Amygdala (tissue), 56 donors: Measurements from ENCODE around the gene GRM8.

ENCODE experiments used
- DNase-seq, 56 donors: peaks; one replicate each; lab custom pipeline; 2025; lab: John Stamatoyannopoulos, UW

The GRM8 gene

DNA sequence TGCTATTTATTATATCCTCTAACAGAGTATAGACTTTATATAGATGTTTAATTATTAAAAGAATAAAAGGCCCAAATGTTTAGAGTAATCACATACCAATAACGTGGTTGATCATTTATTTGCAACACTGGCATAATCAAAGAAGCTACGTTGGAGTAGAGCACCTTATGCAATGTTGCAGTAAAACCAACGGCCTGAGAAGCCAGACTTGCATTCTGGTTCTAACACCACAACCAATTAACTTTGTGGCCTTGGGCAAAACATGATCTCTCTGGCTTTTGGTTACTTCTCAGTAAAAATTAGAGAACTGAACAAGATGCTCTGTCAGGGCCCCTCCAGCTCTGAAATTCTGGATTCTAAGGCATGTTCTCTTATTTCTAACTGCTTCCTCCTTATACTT is 476.2 kb downstream of the GRM8 start:
- no peak for DNase-seq

DNA sequence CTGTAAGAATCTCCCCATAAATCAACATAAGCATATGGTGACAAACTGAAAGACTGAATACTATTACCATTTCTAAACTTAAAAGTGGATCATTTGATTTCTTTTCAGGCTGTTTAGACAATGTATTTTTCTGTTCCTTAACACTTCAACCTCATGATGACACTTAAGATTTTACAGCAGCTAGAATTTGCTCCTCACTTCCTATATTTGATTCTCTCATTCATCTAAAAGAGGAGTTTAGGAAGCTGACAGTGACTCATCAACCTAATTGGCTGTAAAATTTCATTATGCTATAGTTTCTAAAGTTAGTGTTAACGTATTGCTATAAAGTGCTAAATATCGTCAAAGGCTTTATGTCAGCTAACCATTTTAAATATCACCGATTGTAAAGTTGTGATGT is 478.7 kb downstream of the GRM8 start:
- DNase-seq: no peak

DNA sequence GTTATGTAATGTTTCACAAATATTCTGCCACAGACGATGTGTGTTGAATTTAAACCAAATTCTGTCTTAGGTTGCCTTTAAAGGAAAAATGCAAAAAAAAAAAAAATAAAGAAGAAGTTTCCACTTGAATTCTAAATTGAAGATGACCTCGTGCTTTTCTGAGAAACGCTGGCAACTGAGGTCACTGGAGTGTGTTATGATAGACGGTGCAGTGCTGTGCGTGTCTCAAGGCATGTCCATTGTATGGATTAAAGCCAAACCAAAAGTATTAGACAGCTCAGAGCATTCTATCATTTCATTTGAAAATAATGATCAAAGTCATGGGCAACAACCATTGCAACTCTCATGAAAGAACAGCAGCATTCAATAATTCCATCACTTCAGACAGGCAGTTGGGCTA is 483.9 kb downstream of the GRM8 start:
- DNase-seq: no peak

DNA sequence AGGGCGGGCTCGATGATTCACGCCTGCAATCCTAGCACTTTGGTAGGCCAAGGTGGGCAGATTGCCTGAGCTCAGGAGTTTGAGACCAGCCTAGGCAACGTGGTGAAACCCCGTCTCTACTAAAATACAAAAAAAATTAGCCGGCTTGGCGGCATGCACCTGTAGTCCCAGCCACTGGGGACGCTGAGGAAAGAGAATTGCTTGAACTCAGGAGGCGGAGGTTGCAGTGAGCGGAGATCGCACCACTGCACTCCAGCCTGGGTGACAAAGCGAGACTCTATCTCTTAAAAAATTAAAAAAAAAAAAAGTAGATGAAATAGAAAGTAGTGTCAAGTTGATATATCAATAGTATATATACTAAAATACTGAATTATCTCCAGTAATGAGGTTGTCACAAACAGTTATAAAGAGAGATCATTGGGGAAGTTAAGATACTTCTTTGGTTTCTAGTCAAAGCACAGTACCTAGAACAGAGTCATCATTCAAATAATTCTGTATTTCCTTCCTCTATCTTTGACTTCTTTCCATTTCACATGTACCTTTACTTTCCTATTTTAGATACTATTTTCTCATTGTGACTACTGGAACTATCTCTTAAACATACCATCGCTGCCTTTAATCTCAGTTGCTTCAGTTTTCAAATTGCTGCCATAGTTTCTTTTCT is 491.7 kb downstream of the GRM8 start:
- DNase-seq: no peak

DNA sequence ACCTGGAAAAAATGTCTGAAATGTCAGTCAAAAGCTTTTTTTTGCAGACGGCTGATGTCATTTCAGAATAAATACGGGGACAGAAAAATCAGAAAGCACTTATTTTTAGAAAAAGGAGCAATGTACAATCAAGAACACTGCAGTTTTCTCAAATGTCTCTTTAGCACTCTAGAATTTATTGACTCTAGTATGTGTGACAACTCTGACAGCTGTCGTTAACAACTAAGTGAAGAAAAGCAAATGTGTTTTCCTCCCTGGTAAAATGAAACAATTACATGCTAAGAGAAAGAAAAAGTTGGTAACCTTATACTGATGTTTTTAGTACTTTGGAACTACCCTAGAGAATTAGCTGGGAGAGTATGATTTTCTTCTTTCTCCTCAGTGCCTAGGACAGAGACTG is 497.4 kb downstream of the GRM8 start:
- no peak for DNase-seq

DNA sequence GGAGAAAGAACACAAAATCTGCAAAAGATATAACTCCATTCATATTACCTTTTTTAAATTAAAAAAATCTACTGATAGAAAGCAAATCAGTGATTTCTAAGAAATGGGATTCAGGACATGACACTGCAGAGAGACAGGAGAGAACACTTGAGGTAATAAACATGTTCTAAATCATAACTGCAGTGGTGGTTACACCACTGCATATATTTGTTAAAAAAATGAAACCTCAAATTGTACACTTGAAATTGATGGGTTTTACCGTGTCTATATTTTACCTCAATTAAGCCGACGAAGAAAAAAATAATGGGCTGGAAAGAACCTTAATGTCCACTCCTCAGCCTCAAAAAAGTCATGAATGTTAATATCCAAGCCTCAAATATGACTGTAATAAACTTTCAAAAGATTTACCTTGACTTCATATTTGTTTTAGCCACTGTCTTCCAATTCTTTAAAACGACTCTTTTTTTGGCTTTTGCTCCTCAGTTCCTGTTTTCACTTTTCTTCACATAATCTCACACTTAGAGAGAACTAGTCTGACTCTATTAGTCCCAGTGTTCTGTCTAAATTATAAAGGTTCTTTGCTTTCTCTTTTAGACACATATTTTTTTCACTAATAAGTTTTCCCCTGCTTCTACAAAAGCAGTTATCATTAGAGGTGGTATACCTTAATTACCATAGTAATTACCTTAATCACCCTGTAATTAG is 502.4 kb downstream of the GRM8 start:
- DNase-seq: no peak

DNA sequence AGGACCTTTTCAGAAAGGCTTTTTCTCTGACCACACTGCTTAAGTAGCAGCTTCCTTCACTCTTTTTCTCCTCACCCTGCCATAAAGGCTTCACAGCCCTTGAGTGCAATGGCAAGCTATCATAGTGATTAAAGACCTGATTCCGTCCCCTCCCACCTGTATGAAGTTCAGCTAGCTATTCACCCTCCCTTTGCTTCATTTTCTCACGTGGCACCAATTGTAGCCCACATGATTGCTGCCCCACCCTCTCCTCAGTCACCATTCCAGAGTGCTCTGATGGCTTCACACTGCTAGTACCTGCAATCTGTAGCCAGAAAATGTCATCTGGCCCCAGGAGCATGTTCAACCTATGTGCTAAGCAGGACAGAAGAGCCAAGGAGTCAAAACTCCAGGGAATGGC is 523.8 kb downstream of the GRM8 start:
- no peak for DNase-seq

DNA sequence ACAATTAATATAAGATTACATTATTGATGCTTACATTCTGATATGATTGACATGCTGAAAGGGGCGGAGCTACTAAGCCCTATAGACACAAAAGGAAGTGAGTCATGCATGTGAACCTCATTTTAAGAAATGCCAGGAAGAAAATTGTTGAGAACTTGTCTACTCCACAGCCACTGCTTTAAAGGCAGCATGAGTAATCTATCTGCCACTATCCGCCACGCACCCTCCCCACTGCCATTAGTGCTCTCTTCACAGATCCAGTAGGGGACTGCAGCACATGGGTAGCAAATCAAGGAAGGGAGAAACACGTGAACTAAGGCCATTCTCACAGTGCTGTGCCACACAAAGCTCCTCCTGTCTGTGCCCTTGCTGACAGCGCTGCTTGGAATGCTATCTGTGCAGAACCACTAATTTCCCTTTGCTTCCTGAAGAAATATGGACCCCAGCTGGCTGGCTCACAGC is 524.8 kb downstream of the GRM8 start:
- no peak for DNase-seq

DNA sequence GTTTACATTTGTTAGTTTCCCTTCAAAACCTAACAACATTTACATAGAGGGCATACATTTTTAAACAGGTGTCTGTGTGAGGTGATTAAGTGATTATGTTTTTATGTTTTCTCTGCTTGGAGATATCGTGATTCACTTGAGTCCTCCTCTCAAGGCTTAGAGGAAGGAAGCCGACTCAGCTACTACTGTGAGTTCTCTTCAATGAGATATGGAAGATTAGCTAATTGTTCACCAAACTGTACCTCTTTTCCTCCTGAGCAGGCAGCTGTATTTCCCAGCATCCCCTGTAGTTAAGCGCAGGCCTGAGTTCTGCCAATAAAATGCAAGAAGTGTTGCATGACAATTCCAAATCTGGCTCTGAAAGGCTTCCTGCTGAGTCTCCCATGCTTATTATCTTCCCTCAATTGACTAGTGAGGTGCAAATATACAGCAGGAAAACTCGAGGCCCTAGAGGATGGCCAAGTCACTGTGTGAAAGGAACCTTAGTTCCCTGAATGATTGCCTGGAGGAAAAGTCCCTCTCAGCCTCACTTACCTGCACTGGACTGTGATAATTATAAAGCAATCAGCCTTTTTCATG is 528.7 kb downstream of the GRM8 start:
- DNase-seq: no peak

DNA sequence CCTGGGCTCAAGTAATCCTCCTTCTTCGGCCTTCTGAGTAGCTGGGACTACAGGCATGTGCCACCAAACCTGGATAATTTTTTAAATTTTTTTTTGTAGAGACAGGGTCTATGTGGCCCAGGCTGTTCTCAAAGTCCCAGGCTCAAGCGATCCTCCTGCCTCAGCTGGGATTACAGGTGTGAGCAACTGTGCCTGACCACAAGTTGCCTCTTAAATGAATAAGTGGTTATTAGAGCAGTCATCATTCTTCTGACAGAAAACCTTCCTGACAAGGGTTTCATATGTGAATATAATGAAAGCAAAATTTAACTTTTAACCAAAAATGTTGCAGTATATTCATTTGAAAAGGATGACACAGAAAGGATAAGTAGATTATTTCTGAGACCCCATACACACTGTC is 532.5 kb downstream of the GRM8 start:
- DNase-seq: no peak

DNA sequence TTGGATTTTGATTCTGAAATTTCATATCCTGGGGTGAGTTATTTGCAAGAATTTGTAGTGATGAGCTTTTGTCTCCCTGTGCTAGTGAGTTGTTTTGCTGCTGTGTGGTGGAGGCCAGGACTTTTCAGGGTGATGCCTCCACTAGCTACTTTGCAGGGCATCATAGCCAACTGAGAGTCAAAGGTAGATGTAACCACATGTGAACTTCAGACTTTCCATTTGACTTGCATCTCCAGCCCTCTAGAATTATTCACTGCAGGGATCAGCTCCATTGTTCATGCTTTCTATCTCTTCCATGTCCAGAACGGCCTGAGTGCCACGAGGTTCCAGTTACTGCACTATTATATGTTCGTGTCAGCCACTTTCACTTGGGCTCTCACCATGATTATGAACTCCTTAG is 534.3 kb downstream of the GRM8 start:
- DNase-seq: no peak

DNA sequence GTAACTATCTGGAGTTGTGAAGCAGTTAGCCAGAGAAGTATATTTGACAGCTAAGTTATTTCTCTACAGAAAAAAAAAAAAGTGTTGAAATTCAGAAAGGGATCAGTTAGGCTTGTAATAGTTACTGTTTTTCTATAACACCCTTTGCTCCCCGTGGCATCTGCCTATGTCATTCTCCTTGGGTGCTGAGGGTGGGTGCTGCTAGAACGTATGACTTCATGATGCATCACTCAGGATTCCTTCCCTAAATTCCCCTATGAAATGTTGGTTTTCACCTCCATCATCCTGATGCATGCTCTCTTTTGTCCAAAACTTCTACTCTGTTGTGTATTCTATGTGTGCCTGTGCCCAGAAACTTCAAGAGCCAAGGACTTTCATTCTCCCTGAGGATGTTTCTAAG is 536.4 kb downstream of the GRM8 start:
- DNase-seq: no peak

DNA sequence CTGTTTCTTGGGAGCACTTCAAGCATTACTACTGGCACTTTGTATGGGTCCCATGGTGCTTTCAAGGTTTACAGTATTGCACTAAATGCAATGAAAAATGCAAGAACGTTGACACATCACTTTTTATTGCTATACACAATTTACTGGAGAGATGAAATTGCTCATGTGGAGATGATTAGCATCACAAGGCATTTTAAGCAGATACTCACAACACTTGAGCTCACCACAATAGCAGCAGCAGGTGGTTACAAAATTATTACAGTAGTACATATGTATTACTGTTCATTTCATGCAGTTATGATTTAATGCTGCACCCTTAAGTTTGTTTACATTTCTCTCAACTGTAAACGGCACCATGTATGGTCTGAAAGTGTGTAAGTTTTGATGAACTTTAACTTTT is 537.7 kb downstream of the GRM8 start:
- DNase-seq: no peak

DNA sequence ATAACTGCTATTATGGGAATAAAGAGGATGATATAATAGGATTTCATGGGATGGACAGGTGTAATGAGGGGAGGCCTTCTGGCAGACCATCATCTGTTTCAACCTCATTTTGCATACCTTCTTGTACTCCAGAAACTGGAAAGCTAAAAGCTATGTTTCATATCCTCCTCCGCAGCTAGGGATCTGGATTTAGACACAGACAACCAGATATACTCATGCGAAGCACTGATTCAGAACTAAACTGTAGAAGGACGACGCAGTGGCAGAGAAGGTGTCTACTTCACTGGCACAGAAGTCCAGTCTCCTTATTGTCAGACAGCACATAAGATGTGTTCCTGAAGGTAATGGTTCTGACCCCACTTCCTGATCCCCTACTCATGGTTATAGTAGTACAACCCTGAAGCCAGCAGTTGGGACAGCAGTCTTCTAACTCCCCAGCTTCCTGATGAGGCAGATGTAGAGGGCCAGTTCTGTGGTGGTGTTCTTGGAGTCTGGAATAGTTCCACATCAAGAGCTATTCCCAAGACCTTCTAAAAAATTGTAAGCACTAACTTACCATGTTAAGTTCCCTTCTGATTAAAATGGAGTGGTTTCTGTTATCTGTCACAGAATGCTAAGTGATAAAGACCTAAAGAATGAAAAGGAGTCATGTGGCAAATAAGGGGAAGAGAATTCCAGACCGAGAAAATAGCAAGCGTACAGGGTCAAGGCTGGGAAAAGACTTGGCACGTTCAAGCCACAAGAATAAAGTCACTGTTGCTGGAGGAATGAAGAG is 550.3 kb downstream of the GRM8 start:
- peak in 1 of 56 donors; percentile 10 for DNase-seq

DNA sequence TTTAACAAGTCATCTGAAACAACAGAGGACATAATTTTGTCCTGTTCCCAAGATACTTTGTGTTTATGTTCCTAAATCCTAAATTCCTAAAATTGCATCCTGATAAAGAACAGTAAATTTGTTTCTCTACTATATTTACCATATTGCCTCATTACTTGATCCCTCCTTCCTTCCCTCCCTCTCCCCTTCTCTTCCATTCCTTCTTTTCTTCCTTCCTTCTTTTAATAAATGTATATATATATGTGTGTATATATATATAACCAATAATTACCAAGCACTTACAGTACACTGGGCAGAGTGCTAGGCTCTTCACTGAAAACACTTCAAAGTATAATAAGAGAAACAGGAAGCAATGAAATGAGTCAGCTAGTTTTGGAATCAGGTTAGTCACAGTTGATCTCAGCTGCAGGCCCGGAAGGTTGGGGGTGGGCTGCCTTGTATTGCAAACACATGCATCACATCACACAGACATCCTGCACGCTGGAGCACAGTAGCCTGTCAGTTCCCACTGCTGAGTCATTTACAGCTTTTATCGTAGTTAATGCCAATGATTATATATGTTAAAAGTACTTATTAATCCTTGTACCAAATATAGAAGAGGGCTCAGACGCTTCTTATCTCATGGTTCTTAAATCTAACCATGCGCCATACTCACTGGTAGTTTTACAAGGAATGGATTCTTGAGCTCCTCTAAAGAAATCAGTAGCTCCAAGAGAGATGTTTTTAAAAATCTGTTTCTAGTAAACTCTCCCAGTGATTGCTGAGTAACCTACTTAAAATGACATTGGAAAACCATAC is 551.7 kb downstream of the GRM8 start:
- DNase-seq: peak in 12 of 56 donors; percentile 6 to 52 (median 18)

DNA sequence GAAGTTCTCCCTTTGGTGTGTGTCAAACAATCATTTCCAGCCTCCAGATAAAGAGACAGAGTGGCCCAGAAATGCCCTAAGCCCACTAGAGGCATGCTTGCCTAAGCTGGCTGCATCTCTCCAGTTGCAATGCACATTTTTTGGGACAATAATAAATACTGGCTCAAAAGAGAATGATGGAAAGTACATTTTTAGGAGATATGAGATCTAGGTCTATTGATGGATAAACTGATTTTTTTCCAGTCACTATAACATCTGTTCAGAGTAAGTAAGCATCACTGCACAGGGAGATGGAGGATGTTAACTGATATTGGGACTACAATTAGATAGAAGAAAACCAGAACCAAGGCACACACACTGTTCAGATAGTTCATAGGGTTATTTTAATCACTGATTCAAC is 553.0 kb downstream of the GRM8 start:
- no peak for DNase-seq

DNA sequence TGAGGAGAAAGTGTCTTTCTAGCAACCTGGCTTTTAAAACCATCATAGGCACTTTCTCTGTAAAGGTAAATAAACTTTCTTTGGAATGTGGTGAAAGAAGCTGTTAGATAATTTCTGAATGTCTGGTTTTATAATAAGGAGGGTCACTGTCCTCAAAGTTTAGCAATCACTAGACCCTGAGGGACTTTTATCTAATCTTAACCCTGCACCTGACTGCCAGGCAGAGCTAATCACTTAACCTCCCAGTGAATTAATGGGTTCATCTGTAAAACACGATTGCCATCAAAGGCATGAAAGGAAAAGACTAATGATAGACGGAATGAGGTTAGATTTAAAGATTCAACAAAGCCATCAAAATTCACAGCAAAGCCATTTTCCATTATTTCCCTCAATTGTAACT is 553.8 kb downstream of the GRM8 start:
- DNase-seq: no peak

DNA sequence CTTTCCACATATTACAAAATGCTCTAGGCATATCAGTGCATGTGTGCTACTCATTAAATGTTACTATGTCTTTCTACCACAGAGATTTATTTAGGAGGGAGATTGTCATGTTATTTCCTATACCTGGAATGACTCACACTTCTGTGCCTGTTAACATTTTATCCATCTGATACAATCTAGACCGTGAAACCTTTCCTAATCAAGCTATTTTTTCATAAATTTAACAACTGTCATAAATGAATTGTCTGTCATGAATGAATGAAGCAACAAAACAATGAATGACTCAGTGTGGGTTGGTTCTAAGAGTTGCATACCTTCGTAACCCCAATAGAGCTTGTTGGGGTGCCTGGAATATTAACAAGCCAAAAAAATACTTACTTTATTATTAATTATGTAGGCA is 554.3 kb downstream of the GRM8 start:
- no peak for DNase-seq

DNA sequence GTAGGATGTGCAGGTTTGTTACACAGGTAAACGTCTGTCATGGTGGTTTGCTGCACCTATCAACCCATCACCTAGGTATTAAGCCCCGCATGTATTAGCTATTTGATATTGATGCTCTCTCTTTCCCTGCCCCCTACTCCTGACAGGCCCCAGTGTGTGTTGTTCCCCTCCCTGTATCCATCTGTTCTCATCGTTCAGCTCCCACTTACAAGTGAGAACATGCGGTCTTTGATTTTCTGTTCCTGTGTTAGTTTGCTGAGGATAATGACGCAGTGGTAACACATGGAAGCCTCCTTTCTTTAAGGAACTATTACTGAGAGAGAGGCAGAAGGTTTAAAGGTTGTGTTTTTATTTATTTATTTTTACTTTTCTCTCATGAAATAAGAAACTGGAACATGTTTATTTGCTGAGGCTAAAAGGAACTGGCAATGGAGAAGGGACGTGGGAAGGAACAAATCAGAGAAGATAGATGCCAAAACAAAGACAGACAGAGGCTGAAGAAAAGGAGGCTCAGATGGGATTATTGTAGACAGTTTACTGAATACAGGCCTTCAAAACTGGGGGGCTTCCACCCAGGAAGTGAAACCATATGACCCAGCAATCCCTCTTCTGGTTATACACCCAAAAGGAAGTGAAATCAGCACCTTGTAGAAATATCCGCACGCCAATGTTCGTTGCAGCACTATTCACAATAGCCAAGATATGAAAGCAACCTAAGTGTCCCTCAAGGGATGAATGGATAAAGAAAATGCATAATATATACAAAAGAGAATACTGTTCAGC is 556.3 kb downstream of the GRM8 start:
- DNase-seq: no peak
